ENCODE measurements around the gene SUMO3.

The SUMO3 gene

GRCh38 chr21:44779417-44780136 is 38.3 kb downstream of the SUMO3 start:
- H3K4me3 ChIP-seq (ENCODE audit: low read length): no peak overlapping the region
- TF ChIP-seq CTCF (conservative IDR thresholded peaks at IDR 0.05; ENCODE audit: low read length): no peak
- DNase-seq (ENCODE audit: low read depth): no peak

- no peak for DNase-seq (ENCODE audit: low read depth)
- no peak overlapping the region for H3K4me3 ChIP-seq (ENCODE audit: low read length)
- TF ChIP-seq CTCF (conservative IDR thresholded peaks at IDR 0.05; ENCODE audit: low read length): no peak
Measured at GRCh38 chr21:44778983-44779382, 38.9 kb downstream of the SUMO3 start.

- no peak for TF ChIP-seq CTCF (conservative IDR thresholded peaks at IDR 0.05; ENCODE audit: low read length)
- no peak for DNase-seq (ENCODE audit: low read depth)
- H3K4me3 ChIP-seq (ENCODE audit: low read length): no peak overlapping the region
Measured at GRCh38 chr21:44778499-44778911, 39.4 kb downstream of the SUMO3 start.

GRCh38 chr21:44778094-44778493 is 39.8 kb downstream of the SUMO3 start:
- no peak for DNase-seq (ENCODE audit: low read depth)
- TF ChIP-seq CTCF (conservative IDR thresholded peaks at IDR 0.05; ENCODE audit: low read length): no peak
- H3K4me3 ChIP-seq (ENCODE audit: low read length): no peak overlapping the region

GRCh38 chr21:44774972-44775371 is 42.9 kb downstream of the SUMO3 start:
- DNase-seq (ENCODE audit: low read depth): no peak
- no peak for TF ChIP-seq CTCF (conservative IDR thresholded peaks at IDR 0.05; ENCODE audit: low read length)
- H3K4me3 ChIP-seq (ENCODE audit: low read length): no peak overlapping the region

GRCh38 chr21:44773291-44773932 is 44.5 kb downstream of the SUMO3 start:
- no peak for TF ChIP-seq CTCF (conservative IDR thresholded peaks at IDR 0.05; ENCODE audit: low read length)
- no peak overlapping the region for H3K4me3 ChIP-seq (ENCODE audit: low read length)
- DNase-seq (ENCODE audit: low read depth): no peak

Data from AG10803 (cell line).